Measurements from ENCODE around the gene CPA3.

The CPA3 gene

DNA sequence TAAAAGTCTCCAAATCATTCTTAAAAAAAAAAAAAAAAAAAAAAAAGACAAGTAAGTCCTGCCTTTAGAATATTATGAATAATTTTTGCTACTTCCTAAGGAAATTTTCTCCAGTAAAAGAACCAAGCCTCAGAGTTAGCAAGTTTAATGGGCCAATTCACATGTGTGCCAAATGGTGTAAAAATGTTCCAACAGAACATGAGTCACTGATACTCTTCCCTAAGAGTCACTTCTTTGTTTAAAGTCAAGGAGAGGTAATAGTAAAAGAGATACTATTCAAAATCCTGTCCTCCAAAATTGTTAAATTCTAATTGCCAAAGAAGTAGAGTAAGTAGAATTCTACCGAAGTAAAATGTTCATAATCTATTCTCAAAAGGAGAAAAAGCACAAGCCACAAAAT is 17.7 kb upstream of the CPA3 start:
- Mint-ChIP-seq H3K36me3 (no peaks in the 10 kb centered on the region), H3K27ac (no peak overlapping the region), H3K27me3 (peaks cover 3% of the 10 kb centered on the region)

DNA sequence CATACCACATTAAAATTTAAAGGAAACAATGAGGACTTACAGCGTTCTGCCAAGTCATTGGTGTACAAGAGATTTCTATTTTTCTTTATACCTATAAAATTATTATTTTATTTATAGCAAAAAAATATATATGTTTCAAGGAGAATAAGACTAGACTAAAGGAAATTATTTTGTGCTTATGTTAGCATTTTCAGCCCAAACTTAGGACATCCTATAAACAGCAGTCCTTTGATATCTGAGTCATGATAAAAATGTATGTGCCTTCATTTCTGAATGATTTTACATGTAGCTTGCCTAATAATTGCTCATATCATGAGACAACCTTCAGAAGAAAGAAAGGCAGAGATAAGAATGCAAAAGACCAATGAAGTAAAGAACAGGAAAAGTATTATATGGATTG is 16.7 kb upstream of the CPA3 start:
- peaks cover 3% of the 10 kb centered on the region for H3K27me3 Mint-ChIP-seq
- H3K4me1 Mint-ChIP-seq (ENCODE audit: low read depth): no peaks in the 10 kb centered on the region
- H3K36me3 Mint-ChIP-seq: no peaks in the 10 kb centered on the region
- H3K4me3 Mint-ChIP-seq: no peak overlapping the region
- no peaks in the 10 kb centered on the region for H3K9me3 Mint-ChIP-seq (ENCODE audit: low read depth)
- H3K27ac Mint-ChIP-seq: no peak overlapping the region

More for the DNA sequence above, 17.7 kb upstream of the CPA3 start:
- Mint-ChIP-seq H3K9me3 (ENCODE audit: low read depth) (no peaks in the 10 kb centered on the region), H3K4me1 (ENCODE audit: low read depth) (no peaks in the 10 kb centered on the region), H3K4me3 (no peak overlapping the region)

DNA sequence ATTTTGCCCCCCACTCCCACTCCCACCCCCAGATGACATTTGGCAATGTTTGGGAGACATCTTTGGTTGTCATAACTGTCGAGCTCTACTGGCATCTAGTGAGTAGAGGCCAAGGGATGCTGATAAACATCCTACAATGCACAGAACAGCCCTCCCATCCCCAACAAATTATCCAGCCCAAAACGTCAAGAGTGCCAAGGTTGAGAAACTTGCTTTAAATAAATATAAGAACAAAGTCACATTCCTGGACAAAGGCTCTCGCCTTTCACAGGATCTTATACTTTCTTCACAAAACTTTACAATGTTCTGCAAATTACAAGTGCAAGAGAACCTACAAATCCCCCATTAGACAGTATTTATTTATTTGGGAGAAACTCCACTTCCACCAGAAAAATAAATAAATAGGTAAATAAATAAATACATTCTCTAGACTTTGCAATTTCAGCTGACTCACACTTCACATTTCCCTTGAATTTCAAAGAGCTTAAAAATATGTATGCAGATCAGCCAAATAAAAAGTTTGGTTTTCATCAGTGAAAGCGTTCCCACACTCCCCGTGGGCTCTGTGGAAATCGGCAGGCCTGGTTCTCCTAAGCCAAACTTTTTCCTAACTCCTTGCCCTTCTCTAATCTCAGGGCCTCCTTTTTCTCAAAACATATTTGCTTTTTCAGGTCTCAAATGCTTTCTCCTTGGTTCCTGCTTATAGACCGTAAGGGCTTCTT is 12.7 kb upstream of the CPA3 start:
- no peaks in the 10 kb centered on the region for H3K4me1 Mint-ChIP-seq (ENCODE audit: low read depth)
- H3K4me3 Mint-ChIP-seq: no peak overlapping the region
- no peaks in the 10 kb centered on the region for H3K27me3 Mint-ChIP-seq
- H3K27ac Mint-ChIP-seq: no peak overlapping the region
- H3K36me3 Mint-ChIP-seq: no peaks in the 10 kb centered on the region
- H3K9me3 Mint-ChIP-seq (ENCODE audit: low read depth): no peaks in the 10 kb centered on the region

DNA sequence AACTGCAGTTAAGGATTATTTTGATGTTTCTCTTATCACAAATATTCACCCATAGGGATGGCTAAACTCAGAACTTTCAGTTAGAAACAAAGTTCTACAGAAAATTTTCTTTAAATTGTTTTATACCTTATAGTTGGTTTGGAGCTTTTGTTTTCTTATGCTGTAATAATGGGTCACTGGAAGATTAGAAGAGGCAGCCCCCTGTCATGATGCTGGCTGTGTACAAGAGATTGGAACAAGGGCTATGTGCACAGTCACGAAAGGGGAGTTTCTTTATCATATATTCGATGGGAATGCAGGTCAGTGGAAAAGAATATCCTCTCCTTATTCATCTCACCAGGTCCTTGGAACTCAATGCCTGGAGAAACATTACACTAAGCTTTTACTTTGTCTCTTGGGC is 12.0 kb upstream of the CPA3 start:
- Mint-ChIP-seq H3K27ac (no peak overlapping the region), H3K9me3 (ENCODE audit: low read depth) (no peaks in the 10 kb centered on the region), H3K4me3 (no peak overlapping the region), H3K36me3 (no peaks in the 10 kb centered on the region), H3K4me1 (ENCODE audit: low read depth) (no peaks in the 10 kb centered on the region), H3K27me3 (no peaks in the 10 kb centered on the region)

DNA sequence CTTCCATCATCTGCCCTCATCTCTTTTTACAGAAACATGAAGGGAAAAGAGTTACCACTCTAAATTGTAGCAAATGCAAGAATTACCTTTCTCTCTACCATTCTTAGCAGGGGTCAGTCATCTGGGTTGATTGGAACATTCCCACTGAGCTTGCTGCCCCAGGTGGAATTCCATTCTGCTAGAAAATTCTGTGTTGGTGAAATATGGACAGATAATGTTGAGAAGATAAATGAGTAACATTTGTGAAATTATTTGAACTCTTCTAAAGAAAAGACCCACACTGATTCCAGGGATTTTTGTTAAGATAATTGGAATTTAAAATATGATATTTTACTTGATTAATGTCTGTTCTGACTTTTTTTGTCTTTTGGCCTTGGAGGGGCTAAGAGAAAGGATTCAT is 11.0 kb upstream of the CPA3 start:
- Mint-ChIP-seq H3K9me3 (ENCODE audit: low read depth) (no peaks in the 10 kb centered on the region), H3K27ac (no peak overlapping the region), H3K4me3 (no peak overlapping the region), H3K36me3 (no peaks in the 10 kb centered on the region), H3K27me3 (no peaks in the 10 kb centered on the region), H3K4me1 (ENCODE audit: low read depth) (no peaks in the 10 kb centered on the region)

DNA sequence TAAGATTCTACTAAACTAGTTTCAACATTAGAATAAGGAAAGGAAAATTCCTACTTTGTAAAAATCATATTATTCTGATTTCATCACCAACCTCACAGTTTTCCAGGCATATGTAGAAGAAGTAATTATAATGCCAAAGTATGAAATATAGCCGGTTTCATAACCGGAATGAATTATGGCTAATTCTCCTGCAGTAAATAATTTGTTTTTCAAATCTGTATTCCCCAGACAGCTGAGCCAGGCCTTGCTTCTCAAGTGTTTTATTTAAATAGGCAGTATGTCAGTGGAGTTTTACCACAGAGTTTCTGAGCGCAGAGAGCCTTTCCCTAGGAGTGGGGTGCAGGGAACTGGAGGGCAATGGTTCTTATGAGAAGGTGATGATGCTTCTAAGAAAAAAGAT is 8.7 kb upstream of the CPA3 start:
- H3K27me3 Mint-ChIP-seq: peaks cover 1% of the 10 kb centered on the region
- no peaks in the 10 kb centered on the region for H3K4me1 Mint-ChIP-seq (ENCODE audit: low read depth)
- H3K36me3 Mint-ChIP-seq: no peaks in the 10 kb centered on the region
- no peak overlapping the region for H3K4me3 Mint-ChIP-seq
- H3K27ac Mint-ChIP-seq: no peak overlapping the region
- no peaks in the 10 kb centered on the region for H3K9me3 Mint-ChIP-seq (ENCODE audit: low read depth)

DNA sequence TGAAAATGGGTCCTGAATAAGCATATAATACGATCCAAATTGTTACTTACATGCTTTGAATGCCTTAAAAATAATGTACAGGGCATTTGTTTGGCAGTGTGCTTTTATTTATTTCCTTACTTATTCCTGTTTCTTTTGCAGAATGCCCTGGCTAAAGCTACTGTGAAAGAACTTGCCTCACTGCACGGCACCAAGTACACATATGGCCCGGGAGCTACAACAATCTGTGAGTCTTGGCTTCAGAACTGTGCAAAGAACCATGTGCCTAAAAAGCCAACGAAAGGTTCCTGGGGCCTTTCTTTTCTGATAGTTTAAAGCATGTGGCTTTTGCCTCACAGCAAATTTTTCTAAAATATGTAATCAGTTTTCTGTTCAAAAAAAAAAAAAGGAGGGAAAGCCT is 7.8 kb upstream of the CPA3 start:
- H3K9me3 Mint-ChIP-seq (ENCODE audit: low read depth): no peaks in the 10 kb centered on the region
- peaks cover 4% of the 10 kb centered on the region for H3K27me3 Mint-ChIP-seq
- H3K27ac Mint-ChIP-seq: no peak overlapping the region
- no peaks in the 10 kb centered on the region for H3K4me1 Mint-ChIP-seq (ENCODE audit: low read depth)
- no peaks in the 10 kb centered on the region for H3K36me3 Mint-ChIP-seq
- no peak overlapping the region for H3K4me3 Mint-ChIP-seq

DNA sequence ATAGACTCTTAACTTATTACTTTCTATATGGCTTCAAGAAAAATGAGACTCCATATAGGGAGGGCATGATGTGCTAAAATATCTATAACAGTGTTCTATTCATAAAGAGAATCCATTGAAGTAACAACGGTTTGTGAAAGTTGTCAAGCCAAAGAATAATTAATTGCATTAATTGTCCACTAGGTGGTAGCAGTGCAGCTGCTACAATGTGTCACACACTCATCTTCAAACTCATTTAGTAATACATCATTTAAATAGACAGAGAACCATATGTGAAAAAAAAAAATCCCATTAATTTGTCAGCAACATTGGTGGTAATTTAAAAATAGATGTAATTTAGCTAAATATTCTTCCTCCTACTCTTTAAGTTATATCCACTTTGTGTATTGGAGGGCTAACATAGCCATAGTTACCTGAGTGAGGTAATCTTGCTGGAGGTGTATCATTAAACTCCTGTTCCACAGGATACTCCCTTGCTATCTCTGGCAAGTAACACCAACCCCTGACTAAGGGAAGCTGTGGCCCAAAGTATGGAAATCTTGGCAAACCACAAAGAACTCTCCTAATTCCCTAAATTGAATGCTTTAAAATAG is 3.7 kb upstream of the CPA3 start:
- Mint-ChIP-seq H3K27me3 (peaks cover 9% of the 10 kb centered on the region), H3K4me3 (no peak overlapping the region), H3K36me3 (no peaks in the 10 kb centered on the region), H3K9me3 (ENCODE audit: low read depth) (no peaks in the 10 kb centered on the region), H3K27ac (no peak overlapping the region), H3K4me1 (ENCODE audit: low read depth) (no peaks in the 10 kb centered on the region)

DNA sequence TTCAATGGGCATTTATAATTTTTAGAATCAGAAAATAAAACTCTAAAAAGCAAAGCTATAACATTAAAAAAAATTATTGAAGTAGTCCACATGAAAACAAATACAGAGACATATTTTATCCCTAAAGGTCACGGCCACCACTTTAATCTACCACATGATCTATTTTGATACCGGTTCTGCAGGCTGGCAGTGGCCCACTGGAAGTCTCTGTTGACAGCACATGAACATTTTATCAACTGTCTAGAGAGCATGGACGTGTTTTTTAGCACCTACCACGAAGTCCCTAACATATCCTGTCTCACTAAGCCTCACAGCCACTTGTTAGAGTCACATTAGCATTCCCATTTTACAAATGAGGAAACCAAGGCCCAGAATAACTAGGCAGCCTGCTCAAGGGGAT is 1.8 kb upstream of the CPA3 start:
- Mint-ChIP-seq H3K36me3 (no peaks in the 10 kb centered on the region), H3K9me3 (ENCODE audit: low read depth) (no peaks in the 10 kb centered on the region), H3K4me1 (ENCODE audit: low read depth) (no peaks in the 10 kb centered on the region), H3K4me3 (no peak overlapping the region), H3K27ac (no peak overlapping the region), H3K27me3 (peaks cover 13% of the 10 kb centered on the region)

DNA sequence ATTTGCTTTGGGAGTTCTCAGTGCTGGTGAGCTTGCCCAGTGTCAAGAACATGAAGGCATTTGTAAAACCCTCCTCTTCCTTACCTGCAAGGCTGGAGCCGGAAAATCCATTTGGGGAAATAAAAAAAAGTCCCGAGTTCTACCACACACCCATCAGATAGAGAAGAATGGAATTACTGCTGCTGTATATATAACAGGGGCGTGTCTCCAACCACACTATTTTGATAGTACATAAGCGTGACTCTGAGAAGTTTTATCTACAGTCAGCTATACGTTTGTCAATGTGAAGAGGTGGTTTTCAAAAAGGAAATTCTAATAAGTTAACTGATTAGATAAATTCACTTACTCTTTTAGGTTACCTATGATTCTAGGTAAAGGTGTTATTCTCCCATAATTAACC is 1.3 kb upstream of the CPA3 start:
- Mint-ChIP-seq H3K27ac (no peak overlapping the region), H3K9me3 (ENCODE audit: low read depth) (no peaks in the 10 kb centered on the region), H3K36me3 (no peaks in the 10 kb centered on the region), H3K4me3 (no peak overlapping the region), H3K27me3 (peaks cover 13% of the 10 kb centered on the region), H3K4me1 (ENCODE audit: low read depth) (no peaks in the 10 kb centered on the region)

DNA sequence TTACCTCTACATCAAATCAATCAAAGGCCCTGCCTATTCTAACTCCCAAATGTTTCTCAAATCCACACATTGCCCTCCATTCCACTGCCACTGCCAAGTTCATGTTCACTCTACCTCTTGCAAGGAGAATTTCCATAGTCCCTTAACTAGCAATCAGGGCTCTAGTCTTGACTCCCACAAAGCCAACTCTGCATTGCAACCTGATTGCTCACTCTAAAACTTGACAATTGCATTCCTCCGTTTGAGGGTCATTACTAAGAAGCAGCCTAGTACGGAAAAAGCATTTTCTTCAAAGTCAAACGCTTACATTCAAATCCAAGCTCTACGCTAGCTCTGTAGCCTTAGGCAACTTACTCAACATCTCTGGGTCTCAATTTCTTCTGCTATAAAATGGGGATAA is 1.2 kb downstream of the CPA3 start:
- H3K4me1 Mint-ChIP-seq (ENCODE audit: low read depth): no peaks in the 10 kb centered on the region
- H3K27me3 Mint-ChIP-seq: peaks cover 11% of the 10 kb centered on the region
- H3K4me3 Mint-ChIP-seq: no peak overlapping the region
- no peak overlapping the region for H3K27ac Mint-ChIP-seq
- no peaks in the 10 kb centered on the region for H3K36me3 Mint-ChIP-seq
- no peaks in the 10 kb centered on the region for H3K9me3 Mint-ChIP-seq (ENCODE audit: low read depth)

DNA sequence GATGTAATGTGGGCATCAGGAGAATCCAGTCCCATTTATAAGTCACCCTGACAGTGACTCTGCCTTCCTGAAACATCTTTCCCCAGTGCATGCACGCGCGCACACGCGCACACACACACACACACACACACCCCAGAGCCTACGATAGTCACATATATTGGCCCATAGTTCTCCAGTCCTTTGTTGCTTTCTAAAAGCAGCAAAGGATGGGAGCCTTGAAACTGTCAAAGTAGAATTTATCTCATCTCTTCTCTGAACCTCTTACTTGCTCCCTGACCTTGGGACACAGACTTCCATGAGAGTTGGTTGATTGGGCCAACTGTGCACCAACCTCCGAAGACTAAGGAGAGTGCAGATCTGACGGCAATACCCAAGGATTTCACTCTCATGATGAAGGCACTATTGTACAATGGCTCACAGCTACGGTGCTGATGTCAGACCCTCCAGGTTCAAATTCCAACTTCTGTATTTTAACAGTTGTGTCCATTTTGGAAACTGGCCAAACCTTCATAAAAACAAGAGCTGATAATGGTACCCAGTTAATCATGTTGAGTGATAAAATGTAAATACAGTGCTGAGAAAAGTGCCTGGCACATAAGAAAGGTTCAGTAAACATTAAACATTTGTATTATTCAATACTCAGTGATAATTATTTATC is 8.3 kb downstream of the CPA3 start:
- Mint-ChIP-seq H3K36me3 (no peaks in the 10 kb centered on the region), H3K4me3 (no peak overlapping the region), H3K4me1 (ENCODE audit: low read depth) (no peaks in the 10 kb centered on the region), H3K9me3 (ENCODE audit: low read depth) (no peaks in the 10 kb centered on the region), H3K27me3 (peaks cover 2% of the 10 kb centered on the region), H3K27ac (no peak overlapping the region)

DNA sequence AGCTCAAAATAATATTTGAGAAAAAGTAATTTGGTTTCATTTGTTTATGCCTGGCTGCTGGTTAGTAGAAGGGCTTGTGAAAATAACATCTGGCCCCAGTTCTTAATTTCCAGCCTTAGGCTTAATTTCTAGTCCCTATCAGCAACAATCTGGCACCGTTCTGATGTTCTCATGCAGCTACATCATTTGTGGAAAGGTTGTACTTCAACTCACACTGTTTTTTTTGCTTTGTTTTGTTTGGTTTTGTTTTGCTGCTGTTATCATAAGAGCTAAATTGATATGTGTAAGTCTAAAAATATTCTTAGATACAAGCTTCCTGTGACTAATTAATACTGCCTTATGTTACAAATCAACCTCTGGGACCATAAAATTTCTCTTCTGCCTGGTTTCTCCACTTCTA is 8.9 kb downstream of the CPA3 start:
- Mint-ChIP-seq H3K27ac (no peak overlapping the region), H3K27me3 (peaks cover 2% of the 10 kb centered on the region), H3K4me1 (ENCODE audit: low read depth) (no peaks in the 10 kb centered on the region), H3K4me3 (no peak overlapping the region), H3K9me3 (ENCODE audit: low read depth) (no peaks in the 10 kb centered on the region), H3K36me3 (no peaks in the 10 kb centered on the region)

DNA sequence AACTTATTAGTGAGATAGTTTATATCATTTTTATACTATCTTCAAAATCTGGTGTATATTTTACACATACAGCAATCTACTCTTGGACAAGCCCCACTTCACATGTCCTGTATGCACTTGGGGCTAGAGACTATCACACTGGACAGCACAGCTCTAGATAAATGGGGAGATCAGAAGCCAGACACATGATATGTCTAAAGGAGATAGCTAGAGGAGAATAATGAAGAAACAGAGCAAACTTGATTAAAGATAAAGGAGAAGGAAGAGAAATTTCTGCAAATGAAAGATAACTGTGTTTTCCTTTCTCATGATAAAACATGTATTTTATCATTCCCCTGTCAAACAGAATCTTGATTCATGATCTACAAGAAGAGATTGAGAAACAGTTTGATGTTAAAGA is 13.0 kb downstream of the CPA3 start:
- Mint-ChIP-seq H3K27me3 (peaks cover 4% of the 10 kb centered on the region), H3K27ac (no peak overlapping the region), H3K9me3 (ENCODE audit: low read depth) (no peaks in the 10 kb centered on the region), H3K4me1 (ENCODE audit: low read depth) (no peaks in the 10 kb centered on the region), H3K4me3 (no peak overlapping the region), H3K36me3 (no peaks in the 10 kb centered on the region)

DNA sequence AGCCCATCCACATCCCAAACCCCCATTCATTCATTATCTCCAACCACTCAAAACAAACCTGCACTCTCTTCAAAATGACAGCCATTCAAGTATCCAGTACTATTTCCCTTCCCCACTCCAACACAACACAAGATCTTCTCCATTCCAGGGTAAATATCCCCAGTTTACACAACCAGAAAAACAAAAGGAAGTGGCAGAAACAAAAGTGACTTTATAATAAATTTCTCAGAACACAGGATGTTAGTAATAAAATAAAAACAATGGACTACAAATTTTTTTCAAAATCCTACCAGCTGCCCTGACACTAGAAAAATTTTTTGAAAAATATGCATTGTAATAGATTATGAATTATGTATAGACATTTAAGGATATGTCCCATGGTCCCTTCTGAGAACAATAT is 14.2 kb downstream of the CPA3 start:
- no peaks in the 10 kb centered on the region for H3K9me3 Mint-ChIP-seq (ENCODE audit: low read depth)
- H3K4me1 Mint-ChIP-seq (ENCODE audit: low read depth): no peaks in the 10 kb centered on the region
- H3K27me3 Mint-ChIP-seq: peaks cover 4% of the 10 kb centered on the region
- H3K36me3 Mint-ChIP-seq: no peaks in the 10 kb centered on the region
- H3K27ac Mint-ChIP-seq: no peak overlapping the region
- no peak overlapping the region for H3K4me3 Mint-ChIP-seq

DNA sequence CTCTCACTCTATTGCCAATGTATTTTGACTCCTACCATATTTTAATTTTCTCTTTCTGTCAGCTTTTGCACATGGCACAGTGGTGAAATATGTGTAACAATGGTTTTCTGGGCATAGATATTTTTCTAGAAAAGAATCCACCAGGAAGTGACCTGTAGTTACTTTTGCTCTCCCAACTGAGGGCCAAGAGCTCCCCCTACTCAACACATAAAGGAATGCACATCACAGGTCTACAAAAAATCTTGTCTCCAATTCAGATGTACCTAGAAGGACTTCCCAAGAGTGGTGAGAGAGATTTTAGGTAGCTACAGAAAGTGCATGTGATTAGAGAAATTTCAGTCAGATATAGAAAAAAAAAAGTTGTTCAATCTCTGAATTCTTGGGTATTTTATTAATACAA is 15.6 kb downstream of the CPA3 start:
- H3K36me3 Mint-ChIP-seq: no peaks in the 10 kb centered on the region
- H3K9me3 Mint-ChIP-seq (ENCODE audit: low read depth): no peaks in the 10 kb centered on the region
- peaks cover 5% of the 10 kb centered on the region for H3K27me3 Mint-ChIP-seq
- no peak overlapping the region for H3K4me3 Mint-ChIP-seq
- H3K27ac Mint-ChIP-seq: no peak overlapping the region
- H3K4me1 Mint-ChIP-seq (ENCODE audit: low read depth): no peaks in the 10 kb centered on the region
